SK-N-SH treated with all-trans-retinoic acid at 6 μM for 48 hours (cell line): ENCODE measurements around the gene CCBE1.

ENCODE experiments used
- CSDC2 ChIP-seq: fragments of 250-450 bp; sonication (Bioruptor Pico); IDR thresholded peaks from 2 replicates; pipeline ENCODE4 v1.5.0; 2020; ENCODE audit warnings: mild to moderate bottlenecking, moderate library complexity
- TCF4 ChIP-seq: fragments of 250-450 bp; sonication (Bioruptor Pico); IDR thresholded peaks from 2 replicates; pipeline ENCODE4 v1.8.0; 2021; ENCODE audit warnings: mild to moderate bottlenecking, moderate library complexity, borderline replicate concordance

- TF ChIP-seq CSDC2 (CRISPR knock-in tag) (no peak), TCF4 (no peak)
Observed at GRCh38 chr18:59707306-59707705, 10.1 kb upstream of the CCBE1 start.
